ENCODE measurements around the gene FFAR2. TPM values are rescaled to one million over a fixed set of nuclear protein-coding genes. Genes with fewer than 3 reads are reported as not detected.
"Not testable (repeated sequence)": the region's sequence is repeated elsewhere in the genome, so short reads cannot be mapped to it uniquely, and the experiment has no call there.

The FFAR2 gene
- total and polyA plus RNA-seq, 9 of the 15 experiments (the other 6 are each of a cell fraction or from before 2014, with no cell fraction given): not detected

DNA sequence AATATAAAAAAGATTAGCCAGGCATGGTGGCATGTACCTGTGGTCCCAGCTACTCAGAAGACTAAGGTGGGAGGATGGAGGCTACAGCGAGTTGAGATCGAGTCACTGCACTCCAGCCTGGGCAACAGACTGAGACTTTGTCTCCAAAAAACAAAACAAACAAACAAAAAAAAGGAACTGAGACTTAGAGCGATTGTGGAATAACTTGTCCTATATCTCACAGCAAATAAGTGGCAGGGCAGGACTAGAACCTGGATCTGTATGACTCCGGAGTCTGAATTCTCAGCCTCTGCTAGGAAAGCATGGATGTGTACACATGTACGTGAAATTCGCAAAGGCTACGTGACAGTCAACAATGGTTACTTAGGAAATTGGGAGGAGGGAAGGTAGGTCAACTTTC is 22.1 kb downstream of the FFAR2 start (continued):
- TF ChIP-seq ZNF263 (CRISPR knock-in tag; IDR thresholded peaks at IDR 0.05; ENCODE audit: borderline replicate concordance): no peak
- no peak for TF ChIP-seq HDAC3 (IDR thresholded peaks at IDR 0.05; ENCODE audit: borderline replicate concordance, partially characterized antibody)

DNA sequence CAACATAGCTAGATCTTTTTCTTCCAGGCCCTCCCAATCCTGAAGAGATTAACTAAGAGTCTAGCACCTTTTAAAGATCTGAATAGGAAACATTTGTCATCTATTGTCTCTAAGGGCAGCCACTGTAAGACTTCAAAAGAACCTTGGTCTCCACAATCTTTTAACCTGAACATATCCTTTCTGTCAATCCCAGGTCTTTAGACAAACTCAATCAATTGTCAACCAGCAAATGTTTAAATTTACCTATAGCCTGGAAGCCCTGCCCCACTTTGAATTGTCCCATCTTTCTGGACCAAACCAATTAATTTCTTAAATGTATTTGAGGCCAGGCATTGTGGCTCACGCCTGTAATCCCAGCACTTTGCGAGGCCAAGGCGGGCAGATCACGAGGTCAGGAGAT is 23.0 kb downstream of the FFAR2 start:
- H3K9me1 ChIP-seq (ENCODE audit: control insufficient read depth, insufficient read depth, low read length); in situ Hi-C loops (cut with MboI); ATAC-seq; H3K36me3 ChIP-seq (ENCODE audit: control insufficient read depth, insufficient read depth, low read length); H3K79me2 ChIP-seq (ENCODE audit: control insufficient read depth, insufficient read depth, low read length); H3K27ac ChIP-seq (ENCODE audit: extremely low read depth, low read depth, low read length); H3K9ac ChIP-seq (ENCODE audit: insufficient read depth in 1 of 2, low read depth in 2 of 2, low read length in 2 of 2); H3K4me3 ChIP-seq; FAIRE-seq; BruUV-seq (replicated peaks); H4K20me1 ChIP-seq (replicated peaks; ENCODE audit: control insufficient read depth, insufficient read depth, low read length); H3K4me2 ChIP-seq (ENCODE audit: insufficient read depth, low read length); H3K4me1 ChIP-seq (replicated peaks in 1 of 2; ENCODE audit: control insufficient read depth in 2 of 2, insufficient read depth in 2 of 2, low read length in 2 of 2); H2AFZ ChIP-seq (ENCODE audit: low read depth, low read length); intact Hi-C loops (cut with micrococcal nuclease); DNase-seq (ENCODE audit: extremely low read depth in 1 of 4, low spot score in 3 of 4); POLR2A ChIA-PET; CTCF ChIA-PET (ENCODE audit: low intra/inter-chr PET ratio); H3K9me3 ChIP-seq (replicated peaks; ENCODE audit: control insufficient read depth, insufficient read depth, low read depth, low read length): not testable (repeated sequence)
- H3K27me3 ChIP-seq (ENCODE audit: control insufficient read depth in 2 of 2, insufficient read depth in 2 of 2, low read length in 2 of 2): peaks cover 25 to 37% of the 10 kb centered on the region in 2 experiments
- WGBS (ENCODE audit: insufficient coverage, low coverage, missing lambda C conversion rate): 21% methylated on average over 4 of the region's 4 CpGs

DNA sequence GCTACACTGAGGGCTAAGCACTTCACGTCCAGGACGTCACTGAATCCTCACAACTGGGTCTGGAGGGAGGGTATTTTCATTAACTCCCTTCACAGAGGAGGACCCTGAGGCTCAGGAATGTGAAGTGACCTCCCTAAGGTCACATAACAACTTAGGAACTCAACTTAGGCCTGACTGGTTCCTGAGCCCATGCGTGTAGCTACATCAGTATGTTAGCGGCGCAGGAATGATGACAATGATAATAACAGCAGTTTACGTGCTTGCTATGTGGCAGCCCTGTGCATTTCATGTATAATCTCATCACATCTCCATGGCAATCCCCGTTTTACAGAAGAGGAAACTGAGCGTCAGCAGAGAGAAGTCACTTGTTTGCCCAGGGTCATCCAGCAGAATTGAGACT is 23.9 kb downstream of the FFAR2 start:
- 43% methylated on average over 8 of the region's 8 CpGs for WGBS (ENCODE audit: insufficient coverage, low coverage, missing lambda C conversion rate)
- TF ChIP-seq, protein P1, sequence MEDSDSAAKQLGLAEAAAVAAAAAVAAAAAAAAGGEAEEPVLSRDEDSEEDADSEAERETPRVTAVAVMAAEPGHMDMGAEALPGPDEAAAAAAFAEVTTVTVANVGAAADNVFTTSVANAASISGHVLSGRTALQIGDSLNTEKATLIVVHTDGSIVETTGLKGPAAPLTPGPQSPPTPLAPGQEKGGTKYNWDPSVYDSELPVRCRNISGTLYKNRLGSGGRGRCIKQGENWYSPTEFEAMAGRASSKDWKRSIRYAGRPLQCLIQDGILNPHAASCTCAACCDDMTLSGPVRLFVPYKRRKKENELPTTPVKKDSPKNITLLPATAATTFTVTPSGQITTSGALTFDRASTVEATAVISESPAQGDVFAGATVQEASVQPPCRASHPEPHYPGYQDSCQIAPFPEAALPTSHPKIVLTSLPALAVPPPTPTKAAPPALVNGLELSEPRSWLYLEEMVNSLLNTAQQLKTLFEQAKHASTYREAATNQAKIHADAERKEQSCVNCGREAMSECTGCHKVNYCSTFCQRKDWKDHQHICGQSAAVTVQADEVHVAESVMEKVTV (CRISPR knock-in tag; IDR thresholded peaks at IDR 0.05): no peak
- TF ChIP-seq ZNF133 (CRISPR knock-in tag; IDR thresholded peaks at IDR 0.05) (no peak), KDM5B (IDR thresholded peaks at IDR 0.05; ENCODE audit: insufficient replicate concordance, low read depth, low read length) (no peak), RBM25 (IDR thresholded peaks at IDR 0.05; ENCODE audit: low read depth, low read length, severe bottlenecking) (no peak), ZSCAN29 (IDR thresholded peaks at IDR 0.05) (no peak), NFATC3 (IDR thresholded peaks at IDR 0.05) (no peak), SP1 (CRISPR knock-in tag; IDR thresholded peaks at IDR 0.05) (no peak), OTX1 (CRISPR knock-in tag; IDR thresholded peaks at IDR 0.05) (no peak)
- TF ChIP-seq, protein P2, sequence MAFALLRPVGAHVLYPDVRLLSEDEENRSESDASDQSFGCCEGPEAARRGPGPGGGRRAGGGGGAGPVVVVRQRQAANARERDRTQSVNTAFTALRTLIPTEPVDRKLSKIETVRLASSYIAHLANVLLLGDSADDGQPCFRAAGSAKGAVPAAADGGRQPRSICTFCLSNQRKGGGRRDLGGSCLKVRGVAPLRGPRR (CRISPR knock-in tag; IDR thresholded peaks at IDR 0.05): no peak

More for the DNA sequence above, 23.9 kb downstream of the FFAR2 start:
- intact Hi-C loops (cut with micrococcal nuclease): no loop called here
- no peak for DNase-seq (ENCODE audit: extremely low read depth in 1 of 4, low spot score in 3 of 4)
- Histone ChIP-seq H3K9me1 (ENCODE audit: control insufficient read depth, insufficient read depth, low read length) (no peaks in the 10 kb centered on the region), H3K27ac (ENCODE audit: extremely low read depth, low read depth, low read length) (no peak overlapping the region), H3K79me2 (ENCODE audit: control insufficient read depth, insufficient read depth, low read length) (no peaks in the 10 kb centered on the region), H3K4me3 (no peak overlapping the region), H3K4me2 (ENCODE audit: insufficient read depth, low read length) (no peak overlapping the region), H3K36me3 (ENCODE audit: control insufficient read depth, insufficient read depth, low read length) (no peaks in the 10 kb centered on the region), H3K4me1 (replicated peaks in 1 of 2; ENCODE audit: control insufficient read depth in 2 of 2, insufficient read depth in 2 of 2, low read length in 2 of 2) (no peaks in the 10 kb centered on the region), H2AFZ (ENCODE audit: low read depth, low read length) (no peak overlapping the region; the same call in 1 of the 2 replicates), H3K9ac (ENCODE audit: insufficient read depth in 1 of 2, low read depth in 2 of 2, low read length in 2 of 2) (no peak overlapping the region), H3K9me3 (replicated peaks; ENCODE audit: control insufficient read depth, insufficient read depth, low read depth, low read length) (no peaks in the 10 kb centered on the region), H4K20me1 (replicated peaks; ENCODE audit: control insufficient read depth, insufficient read depth, low read length) (peaks cover 10% of the 10 kb centered on the region; the same call in 1 of the 2 replicates), H3K27me3 (ENCODE audit: control insufficient read depth in 2 of 2, insufficient read depth in 2 of 2, low read length in 2 of 2) (peaks cover 18 to 33% of the 10 kb centered on the region in 2 experiments; a peak in 4 of 5 replicates)
- no peak for ATAC-seq
- no TSS peak for BruUV-seq (replicated peaks)
- ChIA-PET POLR2A (no interaction called here), CTCF (ENCODE audit: low intra/inter-chr PET ratio) (no interaction called here)
- FAIRE-seq: no peak
- in situ Hi-C loops (cut with MboI): no loop called here
